A673 (cell line): ENCODE data around the gene SEC23IP.

ENCODE experiments used
- CTCF ChIP-seq: fragments of 300-800, 200-600 bp; sonication (generic); conservative IDR thresholded peaks from 2 replicates; pipeline ENCODE4 v1.5.1; 2017; ENCODE audit warnings: low read depth, mild to moderate bottlenecking, antibody characterized with exemption, low read length, moderate library complexity, mixed read lengths
- EZH2 ChIP-seq: fragments of 200-600 bp; sonication (generic); IDR thresholded peaks from 2 replicates; pipeline ENCODE4 v1.6.1; 2017; ENCODE audit warnings: borderline replicate concordance, low read depth, mild to moderate bottlenecking, mixed read lengths, antibody characterized with exemption, low read length; ENCODE audit not compliant: poor library complexity, severe bottlenecking

GRCh38 chr10:119962837-119963236 lies 70.3 kb downstream of the SEC23IP start:
- TF ChIP-seq CTCF: no peak
- no peak for TF ChIP-seq EZH2
